Loucy (cell line): ENCODE data around the gene GPR37.

Experiments used
- H2AFZ ChIP-seq: fragments of 200-600 bp; sonication (generic); 2 replicates; pipeline ENCODE4 v1.6.0; 2016; ENCODE audit warnings: antibody characterized with exemption, mild to moderate bottlenecking, low read length, moderate library complexity
- H3F3A ChIP-seq: fragments of 200-600 bp; 2 replicates; pipeline ENCODE4 v1.6.0; 2016; ENCODE audit warnings: antibody characterized with exemption, low read depth, mild to moderate bottlenecking
- H3K27me3 ChIP-seq: fragments of 200-600 bp; sonication (generic); 2 replicates; pipeline ENCODE4 v1.6.1; 2014; ENCODE audit warnings: low read length, mild to moderate bottlenecking; ENCODE audit not compliant: insufficient read depth, poor library complexity, severe bottlenecking
- H3K36me3 ChIP-seq: fragments of 200-600 bp; sonication (generic); 2 replicates; pipeline ENCODE4 v1.6.1; 2016; ENCODE audit warnings: low read length; ENCODE audit not compliant: insufficient read depth
- H3K4me1 ChIP-seq: fragments of 200-600 bp; sonication (generic); 2 replicates; pipeline ENCODE4 v1.5.1; 2014; ENCODE audit warnings: low read length, mild to moderate bottlenecking; ENCODE audit not compliant: insufficient read depth, poor library complexity, severe bottlenecking
- H3K4me2 ChIP-seq: fragments of 200-600 bp; sonication (generic); 2 replicates; pipeline ENCODE4 v1.6.0; 2014; ENCODE audit warnings: antibody characterized with exemption, low read length, low read depth, mild to moderate bottlenecking; ENCODE audit not compliant: poor library complexity, severe bottlenecking
- H3K4me3 ChIP-seq: fragments of 200-600 bp; sonication (generic); 2 replicates; pipeline ENCODE4 v1.5.1; 2014; ENCODE audit warnings: low read length, mild to moderate bottlenecking, mixed read lengths; ENCODE audit not compliant: poor library complexity, severe bottlenecking
- H3K79me2 ChIP-seq: fragments of 200-600 bp; sonication (generic); 2 replicates; pipeline ENCODE4 v1.6.1; 2014; ENCODE audit warnings: low read length; ENCODE audit not compliant: insufficient read depth
- H3K9ac ChIP-seq: fragments of 200-600 bp; sonication (generic); 2 replicates; pipeline ENCODE4 v1.6.0; 2014; ENCODE audit warnings: mild to moderate bottlenecking, low read depth, low read length, moderate library complexity; ENCODE audit not compliant: poor library complexity, severe bottlenecking
- H3K9me2 ChIP-seq: fragments of 200-600 bp; sonication (generic); replicated peaks from 2 replicates; pipeline ENCODE4 v1.6.1; 2016; ENCODE audit warnings: low read depth, low read length, mixed read lengths
- H3K9me3 ChIP-seq: fragments of 200-600 bp; sonication (generic); 2 replicates; pipeline ENCODE4 v1.6.1; 2014; ENCODE audit warnings: mild to moderate bottlenecking, antibody characterized with exemption, low read length, low read depth; ENCODE audit not compliant: insufficient read depth
- H4K20me1 ChIP-seq: fragments of 200-600 bp; sonication (generic); 2 replicates; pipeline ENCODE4 v1.6.0; 2014; ENCODE audit warnings: antibody characterized with exemption, low read length, mild to moderate bottlenecking; ENCODE audit not compliant: insufficient read depth, poor library complexity, severe bottlenecking
- EZH2phosphoT487 ChIP-seq: fragments of 200-600 bp; IDR thresholded peaks from 2 replicates; pipeline ENCODE4 v1.6.1; 2018; ENCODE audit warnings: antibody characterized with exemption, mild to moderate bottlenecking, moderate library complexity, borderline replicate concordance
- TF ChIP-seq, protein P1 (sequence below): fragments of 200-600 bp; sonication (generic); conservative IDR thresholded peaks from 2 replicates; pipeline ENCODE4 v1.5.1; 2014; ENCODE audit warnings: mild to moderate bottlenecking, antibody characterized with exemption, low read length

Gene GPR37

DNA sequence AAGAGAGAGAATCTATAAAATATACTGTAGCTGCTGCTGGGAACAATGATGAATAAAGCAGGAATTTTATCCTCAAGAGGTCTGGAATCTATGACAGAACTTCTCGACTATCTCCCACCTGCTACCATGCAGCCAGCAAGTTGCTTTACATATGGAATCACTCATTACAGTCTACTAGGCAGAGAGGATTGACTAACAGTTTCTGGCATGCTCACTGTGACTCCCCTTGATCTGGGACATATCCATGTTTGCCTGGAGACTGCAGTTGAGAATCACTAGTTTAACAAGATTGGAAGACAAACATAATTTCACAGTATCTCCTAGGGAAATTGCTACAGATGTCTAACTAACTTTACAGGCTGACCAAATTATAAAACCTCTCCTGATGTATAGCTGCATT, 13.3 kb downstream of the GPR37 start:
- TF ChIP-seq EZH2phosphoT487, result no peak
- TF ChIP-seq, protein P1, sequence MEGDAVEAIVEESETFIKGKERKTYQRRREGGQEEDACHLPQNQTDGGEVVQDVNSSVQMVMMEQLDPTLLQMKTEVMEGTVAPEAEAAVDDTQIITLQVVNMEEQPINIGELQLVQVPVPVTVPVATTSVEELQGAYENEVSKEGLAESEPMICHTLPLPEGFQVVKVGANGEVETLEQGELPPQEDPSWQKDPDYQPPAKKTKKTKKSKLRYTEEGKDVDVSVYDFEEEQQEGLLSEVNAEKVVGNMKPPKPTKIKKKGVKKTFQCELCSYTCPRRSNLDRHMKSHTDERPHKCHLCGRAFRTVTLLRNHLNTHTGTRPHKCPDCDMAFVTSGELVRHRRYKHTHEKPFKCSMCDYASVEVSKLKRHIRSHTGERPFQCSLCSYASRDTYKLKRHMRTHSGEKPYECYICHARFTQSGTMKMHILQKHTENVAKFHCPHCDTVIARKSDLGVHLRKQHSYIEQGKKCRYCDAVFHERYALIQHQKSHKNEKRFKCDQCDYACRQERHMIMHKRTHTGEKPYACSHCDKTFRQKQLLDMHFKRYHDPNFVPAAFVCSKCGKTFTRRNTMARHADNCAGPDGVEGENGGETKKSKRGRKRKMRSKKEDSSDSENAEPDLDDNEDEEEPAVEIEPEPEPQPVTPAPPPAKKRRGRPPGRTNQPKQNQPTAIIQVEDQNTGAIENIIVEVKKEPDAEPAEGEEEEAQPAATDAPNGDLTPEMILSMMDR, result no peak
- H3K9me3 ChIP-seq, result no peaks in the 10 kb centered on the region

DNA sequence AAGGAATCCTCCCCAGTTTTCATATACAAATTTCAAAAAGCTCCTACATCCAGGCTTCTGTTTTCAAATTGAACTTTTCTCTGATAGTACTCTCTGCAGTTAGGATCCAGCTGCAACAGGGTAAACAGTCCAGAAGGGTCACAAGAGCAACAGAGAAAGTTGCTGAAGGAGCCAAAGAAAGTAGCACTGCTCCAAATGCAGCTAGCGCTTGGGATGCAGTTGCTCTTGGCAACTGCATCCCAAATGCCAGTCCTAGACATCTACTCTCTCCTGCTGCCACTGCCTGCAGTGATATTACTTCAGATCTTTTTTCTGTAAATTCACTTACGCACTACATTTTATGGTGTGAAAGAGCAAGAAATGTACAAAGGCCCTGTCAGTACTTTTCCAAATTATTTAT, 14.6 kb downstream of the GPR37 start:
- H3K79me2 ChIP-seq, result no peaks in the 10 kb centered on the region
- no peaks in the 10 kb centered on the region for H3F3A ChIP-seq
- H3K9me2 ChIP-seq, result no peaks in the 10 kb centered on the region
- H3K9ac ChIP-seq, result no peak overlapping the region
- H3K27me3 ChIP-seq, result no peaks in the 10 kb centered on the region
- no peak overlapping the region for H2AFZ ChIP-seq
- H3K4me1 ChIP-seq, result no peaks in the 10 kb centered on the region
- no peak overlapping the region for H3K4me2 ChIP-seq
- H4K20me1 ChIP-seq, result no peaks in the 10 kb centered on the region
- TF ChIP-seq, protein P1, result no peak
- no peak for TF ChIP-seq EZH2phosphoT487
- H3K36me3 ChIP-seq, result no peaks in the 10 kb centered on the region
- H3K9me3 ChIP-seq, result no peaks in the 10 kb centered on the region
- no peak overlapping the region for H3K4me3 ChIP-seq

More for the DNA sequence above, 13.3 kb downstream of the GPR37 start:
- Histone ChIP-seq H3K9me2 (no peaks in the 10 kb centered on the region), H3K4me1 (no peaks in the 10 kb centered on the region), H3K36me3 (no peaks in the 10 kb centered on the region), H3K79me2 (no peaks in the 10 kb centered on the region), H2AFZ (no peak overlapping the region), H3K4me2 (no peak overlapping the region), H3F3A (no peaks in the 10 kb centered on the region), H3K4me3 (no peak overlapping the region), H3K9ac (no peak overlapping the region), H4K20me1 (no peaks in the 10 kb centered on the region), H3K27me3 (no peaks in the 10 kb centered on the region)

- Histone ChIP-seq H2AFZ (no peak overlapping the region), H3K4me3 (no peak overlapping the region), H3K9ac (no peak overlapping the region), H3K9me3 (no peaks in the 10 kb centered on the region), H3K4me2 (no peak overlapping the region), H3K27me3 (no peaks in the 10 kb centered on the region), H3F3A (no peaks in the 10 kb centered on the region), H4K20me1 (no peaks in the 10 kb centered on the region), H3K9me2 (no peaks in the 10 kb centered on the region), H3K79me2 (no peaks in the 10 kb centered on the region), H3K36me3 (no peaks in the 10 kb centered on the region), H3K4me1 (no peaks in the 10 kb centered on the region)
- TF ChIP-seq EZH2phosphoT487, result no peak
- TF ChIP-seq, protein P1, result no peak
These were observed 18.5 kb downstream of the GPR37 start for GRCh38 chr7:124747072-124747471.
